ENCODE measurements around the gene WDR75. TPM values are rescaled to one million over a fixed set of nuclear protein-coding genes. Genes with fewer than 3 reads are reported as not detected.

Gene WDR75
- total and polyA plus RNA-seq, 2 of the 4 experiments (the other 2 are of a cell fraction), result 21.7 to 52.2 TPM

DNA sequence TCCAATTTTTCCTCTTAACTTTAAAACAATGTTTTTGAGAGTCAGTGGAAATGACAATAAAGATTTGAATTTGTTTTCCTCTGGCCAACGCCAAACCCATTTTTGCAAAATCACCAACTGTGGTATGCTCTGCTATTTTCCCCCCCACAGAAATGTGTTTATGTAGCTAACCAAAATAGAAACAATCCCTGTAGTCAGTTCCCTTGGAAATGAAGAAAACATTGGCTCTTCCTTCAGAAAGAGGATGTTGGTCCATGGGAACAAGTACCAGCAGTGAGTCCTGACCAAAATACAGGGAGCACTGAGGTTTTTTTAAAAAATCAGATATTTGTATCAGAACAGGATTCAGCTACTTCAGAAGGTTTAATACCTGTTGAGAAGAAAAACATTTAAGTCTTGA lies 74.0 kb downstream of the WDR75 start:
- Histone ChIP-seq H3K23ac (ENCODE audit: low read depth, low read length) (no peak overlapping the region), H3K9me3 (ENCODE audit: control insufficient read depth, insufficient read depth, low read length) (peaks cover 2% of the 10 kb centered on the region; the same call in 1 of the 2 replicates), H3K4me1 (ENCODE audit: control insufficient read depth, insufficient read depth, low read length) (no peaks in the 10 kb centered on the region), H4K91ac (ENCODE audit: insufficient read depth, low read depth, low read length) (no peak overlapping the region), H3K27ac (ENCODE audit: insufficient read depth, low read length) (no peak overlapping the region), H3K4me2 (ENCODE audit: low read depth, low read length) (no peak overlapping the region), H3K14ac (replicated peaks; ENCODE audit: low read depth, low read length) (no peak overlapping the region), H3K36me3 (ENCODE audit: control insufficient read depth, insufficient read depth, low read length) (no peaks in the 10 kb centered on the region), H3K56ac (ENCODE audit: extremely low read depth, insufficient read depth, low read length) (no peak overlapping the region), H2BK20ac (ENCODE audit: low read depth, low read length) (no peak overlapping the region), H4K20me1 (ENCODE audit: insufficient read depth, low read length) (no peaks in the 10 kb centered on the region), H2AK9ac (replicated peaks; ENCODE audit: low read depth, low read length, poor library complexity) (no peak overlapping the region), H2BK5ac (ENCODE audit: low read depth, low read length, poor library complexity, severe bottlenecking) (no peak overlapping the region), H3K4ac (ENCODE audit: low read depth, low read length) (no peak overlapping the region), H3K9me1 (ENCODE audit: insufficient read depth, low read length) (no peaks in the 10 kb centered on the region), H2AK5ac (ENCODE audit: low read depth, low read length) (no peak overlapping the region), H2BK15ac (ENCODE audit: low read depth, low read length) (no peak overlapping the region), H3K4me3 (ENCODE audit: insufficient read depth, low read depth, low read length) (no peak overlapping the region), H4K5ac (ENCODE audit: low read depth, low read length) (no peak overlapping the region), H3K27me3 (ENCODE audit: control insufficient read depth, insufficient read depth, low read length) (no peaks in the 10 kb centered on the region), H3K18ac (ENCODE audit: low read depth, low read length) (no peak overlapping the region), H2BK120ac (ENCODE audit: low read depth, low read length) (no peak overlapping the region), H2AFZ (replicated peaks; ENCODE audit: low read length, poor library complexity) (no peak overlapping the region), H3K9ac (ENCODE audit: low read depth, low read length) (no peak overlapping the region), H4K8ac (ENCODE audit: low read depth in 2 of 2, low read length in 2 of 2) (no peak overlapping the region), H3K79me1 (ENCODE audit: low read depth in 1 of 2, low read length in 2 of 2) (no peaks in the 10 kb centered on the region)
- BruUV-seq (replicated peaks), result no TSS peak
- no CpG with 5 or more reads among the region's 1 CpG for WGBS, 2 experiments (ENCODE audit: extremely low coverage in 2 of 2, insufficient read length in 1 of 2)
- TF ChIP-seq NFE2L2 (IDR thresholded peaks at IDR 0.05; ENCODE audit: low read depth, low read length) (no peak), MAFK (IDR thresholded peaks at IDR 0.05; ENCODE audit: low read depth, low read length) (no peak), RCOR1 (IDR thresholded peaks at IDR 0.05; ENCODE audit: insufficient replicate concordance, low read length) (no peak), POLR2A (IDR thresholded peaks at IDR 0.05; ENCODE audit: low read depth, low read length) (no peak), BHLHE40 (IDR thresholded peaks at IDR 0.05; ENCODE audit: low read depth, low read length) (no peak), USF2 (IDR thresholded peaks at IDR 0.05; ENCODE audit: low read depth, low read length) (no peak), FOS (IDR thresholded peaks at IDR 0.05; ENCODE audit: low read depth, low read length) (no peak), SMC3 (IDR thresholded peaks at IDR 0.05; ENCODE audit: low read depth, low read length) (no peak)
- dilution Hi-C loops (cut with HindIII; ENCODE audit: low sequenced_read_pairs, unreplicated experiment) (no loop called here), intact Hi-C loops (cut with micrococcal nuclease) (no loop called here), in situ Hi-C loops (cut with MboI; ENCODE audit: low sequenced_read_pairs) (no loop called here)
- DNase-seq (peak; percentile 26), ATAC-seq (ENCODE audit: low read depth) (no peak)
- CTCF ChIA-PET, result no interaction called here
- POLR2A ChIA-PET (ENCODE audit: unreplicated experiment), result no interaction called here

All from IMR-90 (cell line).